ENCODE measurements around the gene GRPR. TPM values are rescaled to one million over a fixed set of nuclear protein-coding genes. Genes with fewer than 3 reads are reported as not detected.
A peak's percentile ranks its signal among the peaks of the same experiment; 100 is the strongest.

The GRPR gene
- total RNA-seq, 1 donor from 2014 or later: not detected

DNA sequence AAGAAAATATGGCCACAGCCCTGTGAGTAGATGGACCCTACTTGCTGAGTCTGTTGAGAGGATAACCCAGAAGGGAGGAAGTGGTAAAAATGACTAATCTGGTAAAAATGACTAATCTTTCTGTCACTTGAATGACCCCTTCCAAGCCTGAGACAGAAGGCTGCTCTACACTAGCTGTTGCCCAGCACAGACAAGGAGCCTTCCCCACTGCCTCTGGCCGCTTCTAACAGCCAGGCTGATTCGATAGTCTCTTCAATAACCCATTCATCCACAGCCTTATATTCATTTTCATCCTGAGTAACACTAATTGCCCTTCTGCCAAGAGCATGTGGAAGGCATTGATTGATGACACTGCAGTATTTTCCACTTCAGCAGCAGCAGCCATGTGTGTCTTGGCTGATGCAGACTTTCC lies 62.4 kb downstream of the GRPR start:
- no peaks in the 10 kb centered on the region for H3K36me3 ChIP-seq (ENCODE audit: control insufficient read depth, insufficient read depth, low read length)
- H3K4me3 ChIP-seq (ENCODE audit: low read depth, low read length): no peak overlapping the region
- H3K27me3 ChIP-seq (ENCODE audit: control insufficient read depth, insufficient read depth, low read length): no peaks in the 10 kb centered on the region
- TF ChIP-seq, protein P1, sequence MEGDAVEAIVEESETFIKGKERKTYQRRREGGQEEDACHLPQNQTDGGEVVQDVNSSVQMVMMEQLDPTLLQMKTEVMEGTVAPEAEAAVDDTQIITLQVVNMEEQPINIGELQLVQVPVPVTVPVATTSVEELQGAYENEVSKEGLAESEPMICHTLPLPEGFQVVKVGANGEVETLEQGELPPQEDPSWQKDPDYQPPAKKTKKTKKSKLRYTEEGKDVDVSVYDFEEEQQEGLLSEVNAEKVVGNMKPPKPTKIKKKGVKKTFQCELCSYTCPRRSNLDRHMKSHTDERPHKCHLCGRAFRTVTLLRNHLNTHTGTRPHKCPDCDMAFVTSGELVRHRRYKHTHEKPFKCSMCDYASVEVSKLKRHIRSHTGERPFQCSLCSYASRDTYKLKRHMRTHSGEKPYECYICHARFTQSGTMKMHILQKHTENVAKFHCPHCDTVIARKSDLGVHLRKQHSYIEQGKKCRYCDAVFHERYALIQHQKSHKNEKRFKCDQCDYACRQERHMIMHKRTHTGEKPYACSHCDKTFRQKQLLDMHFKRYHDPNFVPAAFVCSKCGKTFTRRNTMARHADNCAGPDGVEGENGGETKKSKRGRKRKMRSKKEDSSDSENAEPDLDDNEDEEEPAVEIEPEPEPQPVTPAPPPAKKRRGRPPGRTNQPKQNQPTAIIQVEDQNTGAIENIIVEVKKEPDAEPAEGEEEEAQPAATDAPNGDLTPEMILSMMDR (IDR thresholded peaks at IDR 0.05; ENCODE audit: insufficient read depth, low read length, poor library complexity, severe bottlenecking): no peak
- DNase-seq (ENCODE audit: low read depth): peak; percentile 67

DNA sequence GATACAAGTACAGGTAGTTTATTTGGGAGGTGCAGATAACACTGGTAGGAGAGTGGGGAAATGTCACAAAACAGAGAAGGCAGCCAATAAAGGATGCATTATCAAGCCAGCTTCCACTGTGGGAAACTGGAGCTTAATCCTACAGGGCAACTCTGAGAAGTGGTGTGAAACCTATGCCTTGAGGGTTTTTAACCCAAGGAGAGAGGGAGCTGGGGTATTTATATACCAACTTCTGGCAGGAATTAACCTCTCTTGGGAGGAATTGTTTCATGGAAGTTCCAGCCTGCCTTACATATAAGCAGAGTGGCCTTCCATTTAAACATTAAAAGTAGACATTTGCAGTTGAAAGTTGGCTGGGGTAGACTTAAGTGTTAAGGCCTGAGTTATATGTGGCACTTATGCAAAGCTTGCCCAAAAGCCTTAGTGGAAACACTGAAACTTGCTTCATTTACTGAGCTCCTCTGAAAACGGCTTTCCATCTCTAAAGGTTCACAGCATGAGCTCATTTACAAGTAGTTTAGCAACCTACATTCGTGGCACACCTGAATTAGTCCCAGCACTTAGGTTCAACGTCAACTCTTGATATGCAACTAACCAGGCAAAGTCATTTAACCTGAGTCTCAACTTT lies 63.1 kb downstream of the GRPR start:
- Histone ChIP-seq H3K36me3 (ENCODE audit: control insufficient read depth, insufficient read depth, low read length) (no peaks in the 10 kb centered on the region), H3K4me3 (ENCODE audit: low read depth, low read length) (no peak overlapping the region), H3K27me3 (ENCODE audit: control insufficient read depth, insufficient read depth, low read length) (no peaks in the 10 kb centered on the region)
- TF ChIP-seq, protein P1 (IDR thresholded peaks at IDR 0.05; ENCODE audit: insufficient read depth, low read length, poor library complexity, severe bottlenecking): no peak
- no peak for DNase-seq (ENCODE audit: low read depth)

DNA sequence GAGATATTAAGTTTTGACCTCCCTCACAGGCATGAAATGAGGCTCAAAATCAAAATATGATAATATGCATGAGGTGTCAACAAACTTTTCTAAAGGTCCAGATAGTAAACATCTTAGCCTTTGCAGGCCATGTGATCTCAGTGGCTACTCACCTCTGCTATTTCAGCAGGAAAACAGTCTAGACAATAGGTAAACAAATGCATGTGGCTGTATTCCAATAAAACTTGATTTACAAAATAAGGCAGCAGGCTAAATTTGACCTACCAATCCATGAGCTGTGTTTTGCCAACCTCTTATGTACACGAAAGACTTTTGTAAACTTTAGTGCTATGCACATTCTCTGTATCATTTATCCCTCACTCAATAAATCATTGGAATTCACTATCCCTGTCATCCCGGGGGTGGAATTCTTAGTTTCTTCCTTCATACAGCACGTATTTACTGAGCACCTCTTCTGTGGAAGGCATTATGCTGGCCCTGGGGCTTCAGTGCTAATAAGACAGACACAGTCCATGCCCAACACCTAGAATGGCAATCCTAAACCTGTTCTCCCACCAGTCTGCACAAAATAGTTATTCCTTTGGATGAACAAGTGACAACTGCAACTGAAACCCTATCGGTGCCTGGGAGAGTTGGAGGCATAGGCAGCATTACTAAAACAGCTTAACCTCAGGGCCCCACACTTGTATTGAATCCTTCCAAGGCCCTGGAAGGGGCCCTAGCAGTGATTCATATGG lies 63.8 kb downstream of the GRPR start:
- DNase-seq (ENCODE audit: low read depth): no peak
- H3K27me3 ChIP-seq (ENCODE audit: control insufficient read depth, insufficient read depth, low read length): no peaks in the 10 kb centered on the region

DNA sequence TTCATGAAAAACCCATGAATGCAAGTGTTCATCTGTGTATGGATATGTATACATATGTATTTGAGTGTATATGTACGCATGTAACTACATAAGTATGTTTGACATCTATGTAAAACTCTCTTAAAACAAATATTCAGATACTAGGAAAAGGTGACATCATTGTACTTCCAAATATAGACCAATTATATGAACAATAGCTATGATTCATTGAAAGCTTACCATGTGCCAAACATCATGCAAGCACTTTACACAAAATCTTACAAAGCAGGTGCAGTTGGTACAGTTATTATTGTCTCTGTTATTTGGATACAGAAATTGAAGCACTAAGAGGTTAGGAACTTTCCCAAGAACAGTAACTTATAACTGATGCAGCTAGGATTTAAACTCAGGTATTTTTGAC lies 65.3 kb downstream of the GRPR start:
- TF ChIP-seq, protein P1 (IDR thresholded peaks at IDR 0.05; ENCODE audit: insufficient read depth, low read length, poor library complexity, severe bottlenecking): no peak
- Histone ChIP-seq H3K27me3 (ENCODE audit: control insufficient read depth, insufficient read depth, low read length) (no peaks in the 10 kb centered on the region), H3K36me3 (ENCODE audit: control insufficient read depth, insufficient read depth, low read length) (no peaks in the 10 kb centered on the region), H3K4me3 (ENCODE audit: low read depth, low read length) (no peak overlapping the region)
- no peak for DNase-seq (ENCODE audit: low read depth)

More for the DNA sequence above, 63.8 kb downstream of the GRPR start:
- TF ChIP-seq, protein P1 (IDR thresholded peaks at IDR 0.05; ENCODE audit: insufficient read depth, low read length, poor library complexity, severe bottlenecking): no peak
- no peak overlapping the region for H3K4me3 ChIP-seq (ENCODE audit: low read depth, low read length)
- H3K36me3 ChIP-seq (ENCODE audit: control insufficient read depth, insufficient read depth, low read length): no peaks in the 10 kb centered on the region

DNA sequence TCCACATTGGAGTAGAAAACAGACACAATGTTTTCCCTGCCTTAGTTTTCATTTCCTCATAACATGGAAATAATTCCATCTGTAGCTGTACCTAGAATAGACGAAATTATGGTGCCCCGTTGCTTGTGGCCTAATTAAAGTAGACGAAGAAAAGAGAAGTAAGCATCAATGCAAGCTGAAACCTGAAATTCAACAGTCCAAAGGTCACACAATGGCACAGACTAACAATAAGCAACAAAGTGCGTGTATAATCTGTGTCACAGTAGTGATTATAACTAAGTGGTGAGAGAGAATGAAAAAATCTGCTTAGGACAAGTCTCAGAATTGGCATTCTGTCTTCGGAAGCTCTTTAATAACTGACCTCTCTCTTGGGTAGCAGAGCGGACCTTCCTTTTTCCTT lies 68.2 kb downstream of the GRPR start:
- no peaks in the 10 kb centered on the region for H3K27me3 ChIP-seq (ENCODE audit: control insufficient read depth, insufficient read depth, low read length)
- no peaks in the 10 kb centered on the region for H3K36me3 ChIP-seq (ENCODE audit: control insufficient read depth, insufficient read depth, low read length)
- TF ChIP-seq, protein P1 (IDR thresholded peaks at IDR 0.05; ENCODE audit: insufficient read depth, low read length, poor library complexity, severe bottlenecking): no peak
- H3K4me3 ChIP-seq (ENCODE audit: low read depth, low read length): no peak overlapping the region
- DNase-seq (ENCODE audit: low read depth): no peak
